ENCODE data around the gene RNF186. TPM values are rescaled to one million over a fixed set of nuclear protein-coding genes. Genes with fewer than 3 reads are reported as not detected.

Gene RNF186
- polyA plus RNA-seq, 1 donor from 2014 or later = not detected

DNA sequence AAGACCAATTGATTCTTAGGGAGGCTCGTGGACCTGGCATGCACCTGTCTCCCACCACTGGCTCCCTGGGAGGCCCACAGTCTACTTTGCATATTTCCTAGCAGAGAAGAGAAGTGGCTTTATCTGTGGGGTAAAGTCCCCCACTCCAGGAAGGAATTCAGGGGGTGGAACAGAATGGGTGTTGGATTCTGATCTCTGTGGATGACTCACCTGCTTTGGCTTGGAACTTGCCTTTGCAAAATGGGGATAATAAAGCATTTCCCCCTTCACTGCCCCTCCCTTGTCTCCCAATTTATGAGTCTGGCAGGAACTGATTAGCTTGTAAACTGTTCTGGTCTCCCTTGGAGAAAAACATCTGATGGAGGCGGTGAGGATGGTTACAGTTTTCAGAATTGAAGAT is 46.0 kb upstream of the RNF186 start:
- Histone ChIP-seq H3K4me3 (ENCODE audit: low read length) (no peak overlapping the region), H3K4me2 (ENCODE audit: low read length) (no peak overlapping the region), H3F3A (ENCODE audit: insufficient read depth, low read length, poor library complexity, severe bottlenecking) (no peaks in the 10 kb centered on the region), H3K9me2 (ENCODE audit: insufficient read depth, low read length) (no peaks in the 10 kb centered on the region), H3K27ac (ENCODE audit: low read length) (no peak overlapping the region), H3K27me3 (ENCODE audit: insufficient read depth, low read depth, low read length) (no peaks in the 10 kb centered on the region), H3K9me3 (ENCODE audit: low read length) (no peaks in the 10 kb centered on the region), H3K9ac (ENCODE audit: low read length) (no peak overlapping the region), H3K36me3 (ENCODE audit: insufficient read depth, low read length) (no peaks in the 10 kb centered on the region), H2AFZ (ENCODE audit: low read depth, low read length) (no peak overlapping the region), H3K79me2 (replicated peaks; ENCODE audit: insufficient read depth, low read length) (no peaks in the 10 kb centered on the region), H4K20me1 (ENCODE audit: insufficient read depth) (no peaks in the 10 kb centered on the region)
- TF ChIP-seq TAF1 (IDR thresholded peaks at IDR 0.05; ENCODE audit: low read depth) (no peak), EZH2 (IDR thresholded peaks at IDR 0.05; ENCODE audit: borderline replicate concordance, insufficient read depth, low read length, poor library complexity, severe bottlenecking) (no peak), SMC3 (conservative IDR thresholded peaks at IDR 0.05; ENCODE audit: poor library complexity) (no peak), EP300 (conservative IDR thresholded peaks at IDR 0.05; ENCODE audit: poor library complexity, severe bottlenecking) (no peak), RAD21 (conservative IDR thresholded peaks at IDR 0.05) (no peak)

DNA sequence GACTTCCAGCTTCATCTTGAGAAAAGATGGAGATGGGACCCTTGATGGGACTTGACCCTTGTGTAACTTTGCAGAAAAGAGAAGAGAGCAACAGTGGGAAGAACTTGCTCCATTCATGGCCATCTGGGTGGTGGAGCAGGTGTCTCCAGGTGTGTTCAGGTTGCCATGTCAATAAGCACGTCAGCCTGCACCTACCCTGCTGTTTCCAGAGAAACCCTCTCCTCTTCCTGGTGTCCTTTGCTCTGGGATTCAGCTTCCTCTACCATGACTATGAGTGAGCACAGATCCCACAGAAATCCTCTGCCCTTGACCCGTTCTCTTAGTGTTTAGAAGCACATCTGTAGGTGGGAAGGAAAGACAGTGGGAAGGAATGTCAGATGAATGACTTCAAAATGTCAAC is 45.3 kb upstream of the RNF186 start:
- no peak overlapping the region for H3K9ac ChIP-seq (ENCODE audit: low read length)
- no peaks in the 10 kb centered on the region for H3K27me3 ChIP-seq (ENCODE audit: insufficient read depth, low read depth, low read length)
- H3K9me2 ChIP-seq (ENCODE audit: insufficient read depth, low read length) = no peaks in the 10 kb centered on the region
- H3K36me3 ChIP-seq (ENCODE audit: insufficient read depth, low read length) = no peaks in the 10 kb centered on the region
- TF ChIP-seq CTCF (IDR thresholded peaks at IDR 0.05; ENCODE audit: poor library complexity, severe bottlenecking) = no peak
- no peak for TF ChIP-seq EP300 (conservative IDR thresholded peaks at IDR 0.05; ENCODE audit: poor library complexity, severe bottlenecking)
- no peak for TF ChIP-seq TAF1 (IDR thresholded peaks at IDR 0.05; ENCODE audit: low read depth)
- TF ChIP-seq MXI1 (conservative IDR thresholded peaks at IDR 0.05; ENCODE audit: poor library complexity, severe bottlenecking) = no peak
- no peak for TF ChIP-seq SMC3 (conservative IDR thresholded peaks at IDR 0.05; ENCODE audit: poor library complexity)
- TF ChIP-seq EZH2 (IDR thresholded peaks at IDR 0.05; ENCODE audit: borderline replicate concordance, insufficient read depth, low read length, poor library complexity, severe bottlenecking) = no peak
- no peak for TF ChIP-seq RAD21 (conservative IDR thresholded peaks at IDR 0.05)
- TF ChIP-seq, protein P1, sequence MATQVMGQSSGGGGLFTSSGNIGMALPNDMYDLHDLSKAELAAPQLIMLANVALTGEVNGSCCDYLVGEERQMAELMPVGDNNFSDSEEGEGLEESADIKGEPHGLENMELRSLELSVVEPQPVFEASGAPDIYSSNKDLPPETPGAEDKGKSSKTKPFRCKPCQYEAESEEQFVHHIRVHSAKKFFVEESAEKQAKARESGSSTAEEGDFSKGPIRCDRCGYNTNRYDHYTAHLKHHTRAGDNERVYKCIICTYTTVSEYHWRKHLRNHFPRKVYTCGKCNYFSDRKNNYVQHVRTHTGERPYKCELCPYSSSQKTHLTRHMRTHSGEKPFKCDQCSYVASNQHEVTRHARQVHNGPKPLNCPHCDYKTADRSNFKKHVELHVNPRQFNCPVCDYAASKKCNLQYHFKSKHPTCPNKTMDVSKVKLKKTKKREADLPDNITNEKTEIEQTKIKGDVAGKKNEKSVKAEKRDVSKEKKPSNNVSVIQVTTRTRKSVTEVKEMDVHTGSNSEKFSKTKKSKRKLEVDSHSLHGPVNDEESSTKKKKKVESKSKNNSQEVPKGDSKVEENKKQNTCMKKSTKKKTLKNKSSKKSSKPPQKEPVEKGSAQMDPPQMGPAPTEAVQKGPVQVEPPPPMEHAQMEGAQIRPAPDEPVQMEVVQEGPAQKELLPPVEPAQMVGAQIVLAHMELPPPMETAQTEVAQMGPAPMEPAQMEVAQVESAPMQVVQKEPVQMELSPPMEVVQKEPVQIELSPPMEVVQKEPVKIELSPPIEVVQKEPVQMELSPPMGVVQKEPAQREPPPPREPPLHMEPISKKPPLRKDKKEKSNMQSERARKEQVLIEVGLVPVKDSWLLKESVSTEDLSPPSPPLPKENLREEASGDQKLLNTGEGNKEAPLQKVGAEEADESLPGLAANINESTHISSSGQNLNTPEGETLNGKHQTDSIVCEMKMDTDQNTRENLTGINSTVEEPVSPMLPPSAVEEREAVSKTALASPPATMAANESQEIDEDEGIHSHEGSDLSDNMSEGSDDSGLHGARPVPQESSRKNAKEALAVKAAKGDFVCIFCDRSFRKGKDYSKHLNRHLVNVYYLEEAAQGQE (IDR thresholded peaks at IDR 0.05; ENCODE audit: borderline replicate concordance) = no peak
- TF ChIP-seq POLR2AphosphoS5 (IDR thresholded peaks at IDR 0.05) = no peak
- H3K4me3 ChIP-seq (ENCODE audit: low read length) = no peak overlapping the region
- H3K4me2 ChIP-seq (ENCODE audit: low read length) = no peak overlapping the region
- no peaks in the 10 kb centered on the region for H3K9me3 ChIP-seq (ENCODE audit: low read length)
- no peaks in the 10 kb centered on the region for H4K20me1 ChIP-seq (ENCODE audit: insufficient read depth)
- no peak overlapping the region for H3K27ac ChIP-seq (ENCODE audit: low read length)
- H3K79me2 ChIP-seq (replicated peaks; ENCODE audit: insufficient read depth, low read length) = no peaks in the 10 kb centered on the region
- no peak overlapping the region for H2AFZ ChIP-seq (ENCODE audit: low read depth, low read length)
- H3F3A ChIP-seq (ENCODE audit: insufficient read depth, low read length, poor library complexity, severe bottlenecking) = no peaks in the 10 kb centered on the region

Measured in neural cell (in vitro differentiated cells).